IgD-negative memory B cell (primary cell): ENCODE data around the gene CCNE1. TPM values are rescaled to one million over a fixed set of nuclear protein-coding genes. Genes with fewer than 3 reads are reported as not detected.

Experiments used
- H3K27ac Mint-ChIP-seq, 3 donors: one replicate each; pipeline ENCODE4 v1.8.0; 2020 to 2022; ENCODE audit warnings: mild to moderate bottlenecking in 3 of 3, mixed read lengths in 3 of 3, moderate library complexity in 1 of 3
- H3K27me3 Mint-ChIP-seq: one replicate; pipeline ENCODE4 v1.8.0; 2021; ENCODE audit warnings: mixed read lengths
- H3K36me3 Mint-ChIP-seq: one replicate; pipeline ENCODE4 v1.8.0; 2020; ENCODE audit warnings: mild to moderate bottlenecking, mixed read lengths
- H3K4me1 Mint-ChIP-seq, 3 donors: one replicate each; pipeline ENCODE4 v1.8.0; 2020 to 2022; ENCODE audit warnings: mixed read lengths in 3 of 3, mild to moderate bottlenecking in 1 of 3
- H3K4me3 Mint-ChIP-seq, 4 donors: one replicate each; pipeline ENCODE4 v1.8.0; 2020 to 2022; ENCODE audit warnings: mild to moderate bottlenecking in 4 of 4, mixed read lengths in 4 of 4, moderate library complexity in 3 of 4
- H3K9me3 Mint-ChIP-seq, 3 donors: one replicate each; pipeline ENCODE4 v1.8.0; 2020 to 2021; ENCODE audit warnings: mixed read lengths in 3 of 3, mild to moderate bottlenecking in 1 of 3
- polyA plus RNA-seq: library from polyadenylated mRNA; unstranded; fragments of 300-500 nt; fragmentation: Illumina TruSeq; gene quantifications from one replicate; pipeline ENCODE4 v1.2.3, GENCODE V29; 2021

The CCNE1 gene
- 0.55 TPM for polyA plus RNA-seq

GRCh38 chr19:29811125-29812079 lies at the start of gene CCNE1:
TSS of gene CCNE1 (plus strand) at chr19:29811991. CDS start at chr19:29812556, 565 bp downstream.
- Mint-ChIP-seq H3K9me3 (no peaks in the 10 kb centered on the region), H3K27me3 (peaks cover 2% of the 10 kb centered on the region), H3K4me1 (peaks cover 15 to 17% (median 16%) of the 10 kb centered on the region in 3 donors), H3K4me3 (peak within 1 kb of the TSS; percentile 82 to 97 (median 94)), H3K27ac (peak within 1 kb of the TSS; percentile 91 to 97 (median 95)), H3K36me3 (no peaks in the 10 kb centered on the region)

GRCh38 chr19:29763196-29763595 lies 48.6 kb upstream of the CCNE1 start:
- Mint-ChIP-seq H3K27ac (no peak overlapping the region), H3K9me3 (peaks cover 0 to 2% (median 0%) of the 10 kb centered on the region in 3 donors), H3K36me3 (no peaks in the 10 kb centered on the region), H3K4me3 (no peak overlapping the region), H3K4me1 (peaks cover 0 to 7% (median 3%) of the 10 kb centered on the region in 3 donors), H3K27me3 (peaks cover 6% of the 10 kb centered on the region)

- peaks cover 8% of the 10 kb centered on the region for H3K27me3 Mint-ChIP-seq
- peaks cover 0 to 2% (median 0%) of the 10 kb centered on the region in 3 donors for H3K9me3 Mint-ChIP-seq
- peaks cover 0 to 7% (median 3%) of the 10 kb centered on the region in 3 donors for H3K4me1 Mint-ChIP-seq
- no peaks in the 10 kb centered on the region for H3K36me3 Mint-ChIP-seq
- H3K27ac Mint-ChIP-seq, result no peak overlapping the region
- H3K4me3 Mint-ChIP-seq, result no peak overlapping the region
Observed at GRCh38 chr19:29764361-29764760, 47.4 kb upstream of the CCNE1 start.

- Mint-ChIP-seq H3K27me3 (peaks cover 8% of the 10 kb centered on the region), H3K9me3 (peaks cover 0 to 2% (median 0%) of the 10 kb centered on the region in 3 donors), H3K4me3 (peak overlapping the region in 1 of 4 donors; percentile 47), H3K36me3 (no peaks in the 10 kb centered on the region), H3K4me1 (peaks cover 0 to 4% (median 3%) of the 10 kb centered on the region in 3 donors), H3K27ac (no peak overlapping the region)
Observed at GRCh38 chr19:29766100-29766499, 45.7 kb upstream of the CCNE1 start.

GRCh38 chr19:29767039-29767735 lies 44.6 kb upstream of the CCNE1 start:
- no peaks in the 10 kb centered on the region for H3K36me3 Mint-ChIP-seq
- peaks cover 0 to 3% (median 3%) of the 10 kb centered on the region in 3 donors for H3K4me1 Mint-ChIP-seq
- H3K27me3 Mint-ChIP-seq, result peaks cover 8% of the 10 kb centered on the region

GRCh38 chr19:29768166-29768565 lies 43.6 kb upstream of the CCNE1 start:
- Mint-ChIP-seq H3K9me3 (peaks cover 0 to 2% (median 0%) of the 10 kb centered on the region in 3 donors), H3K4me3 (no peak overlapping the region), H3K36me3 (no peaks in the 10 kb centered on the region), H3K4me1 (peaks cover 0 to 3% (median 3%) of the 10 kb centered on the region in 3 donors), H3K27me3 (peaks cover 11% of the 10 kb centered on the region), H3K27ac (peak overlapping the region in 1 of 3 donors; percentile 43)

More at GRCh38 chr19:29767039-29767735, 44.6 kb upstream of the CCNE1 start:
- Mint-ChIP-seq H3K9me3 (peaks cover 0 to 2% (median 0%) of the 10 kb centered on the region in 3 donors), H3K27ac (peak overlapping the region in 1 of 3 donors; percentile 67), H3K4me3 (no peak overlapping the region)

- H3K27me3 Mint-ChIP-seq, result peaks cover 11% of the 10 kb centered on the region
- peaks cover 0 to 2% (median 0%) of the 10 kb centered on the region in 3 donors for H3K9me3 Mint-ChIP-seq
- no peak overlapping the region for H3K4me3 Mint-ChIP-seq
- no peak overlapping the region for H3K27ac Mint-ChIP-seq
- no peaks in the 10 kb centered on the region for H3K4me1 Mint-ChIP-seq
- no peaks in the 10 kb centered on the region for H3K36me3 Mint-ChIP-seq
Observed at GRCh38 chr19:29769997-29770396, 41.8 kb upstream of the CCNE1 start.

GRCh38 chr19:29770648-29771047 lies 41.1 kb upstream of the CCNE1 start:
- Mint-ChIP-seq H3K9me3 (peaks cover 0 to 2% (median 0%) of the 10 kb centered on the region in 3 donors), H3K4me3 (no peak overlapping the region), H3K36me3 (no peaks in the 10 kb centered on the region), H3K27me3 (peaks cover 11% of the 10 kb centered on the region), H3K27ac (no peak overlapping the region), H3K4me1 (no peaks in the 10 kb centered on the region)

- Mint-ChIP-seq H3K4me1 (no peaks in the 10 kb centered on the region), H3K27me3 (peaks cover 11% of the 10 kb centered on the region), H3K4me3 (no peak overlapping the region), H3K27ac (no peak overlapping the region), H3K36me3 (no peaks in the 10 kb centered on the region), H3K9me3 (no peaks in the 10 kb centered on the region)
Observed at GRCh38 chr19:29771708-29772414, 39.9 kb upstream of the CCNE1 start.

- H3K4me3 Mint-ChIP-seq, result no peak overlapping the region
- H3K36me3 Mint-ChIP-seq, result no peaks in the 10 kb centered on the region
- H3K9me3 Mint-ChIP-seq, result no peaks in the 10 kb centered on the region
- H3K27me3 Mint-ChIP-seq, result peaks cover 11% of the 10 kb centered on the region
- H3K4me1 Mint-ChIP-seq, result no peaks in the 10 kb centered on the region
- no peak overlapping the region for H3K27ac Mint-ChIP-seq
Observed at GRCh38 chr19:29772696-29773095, 39.1 kb upstream of the CCNE1 start.

GRCh38 chr19:29773141-29773540 lies 38.6 kb upstream of the CCNE1 start:
- H3K9me3 Mint-ChIP-seq, result no peaks in the 10 kb centered on the region
- H3K27me3 Mint-ChIP-seq, result peaks cover 11% of the 10 kb centered on the region
- no peaks in the 10 kb centered on the region for H3K36me3 Mint-ChIP-seq
- no peak overlapping the region for H3K27ac Mint-ChIP-seq
- no peaks in the 10 kb centered on the region for H3K4me1 Mint-ChIP-seq
- no peak overlapping the region for H3K4me3 Mint-ChIP-seq

GRCh38 chr19:29774126-29774525 lies 37.7 kb upstream of the CCNE1 start:
- no peaks in the 10 kb centered on the region for H3K4me1 Mint-ChIP-seq
- H3K27ac Mint-ChIP-seq, result no peak overlapping the region
- H3K36me3 Mint-ChIP-seq, result no peaks in the 10 kb centered on the region
- peaks cover 10% of the 10 kb centered on the region for H3K27me3 Mint-ChIP-seq
- H3K9me3 Mint-ChIP-seq, result no peaks in the 10 kb centered on the region
- H3K4me3 Mint-ChIP-seq, result no peak overlapping the region

GRCh38 chr19:29777781-29778309 lies 33.9 kb upstream of the CCNE1 start:
- Mint-ChIP-seq H3K36me3 (no peaks in the 10 kb centered on the region), H3K27me3 (peaks cover 11% of the 10 kb centered on the region), H3K4me3 (no peak overlapping the region), H3K27ac (no peak overlapping the region), H3K9me3 (no peaks in the 10 kb centered on the region), H3K4me1 (no peaks in the 10 kb centered on the region)

GRCh38 chr19:29779921-29780320 lies 31.9 kb upstream of the CCNE1 start:
- no peaks in the 10 kb centered on the region for H3K4me1 Mint-ChIP-seq
- H3K36me3 Mint-ChIP-seq, result no peaks in the 10 kb centered on the region
- H3K27ac Mint-ChIP-seq, result peak overlapping the region in 1 of 3 donors; percentile 86
- H3K27me3 Mint-ChIP-seq, result peaks cover 5% of the 10 kb centered on the region
- no peak overlapping the region for H3K4me3 Mint-ChIP-seq
- H3K9me3 Mint-ChIP-seq, result no peaks in the 10 kb centered on the region
